GM18505 (cell line): ENCODE measurements around the gene ABCB10.

Source experiments
- ATAC-seq: cut with Tn5 transposase; IDR thresholded peaks from one replicate; pipeline ENCODE4 v1.9.1; 2021; ENCODE audit not compliant: unreplicated experiment
- POLR2A ChIP-seq: IDR thresholded peaks from 4 replicates; pipeline ENCODE4 v1.6.1; 2011; ENCODE audit warnings: borderline replicate concordance; ENCODE audit not compliant: insufficient read depth, insufficient read length; ENCODE audit errors: extremely low read depth

The ABCB10 gene

DNA sequence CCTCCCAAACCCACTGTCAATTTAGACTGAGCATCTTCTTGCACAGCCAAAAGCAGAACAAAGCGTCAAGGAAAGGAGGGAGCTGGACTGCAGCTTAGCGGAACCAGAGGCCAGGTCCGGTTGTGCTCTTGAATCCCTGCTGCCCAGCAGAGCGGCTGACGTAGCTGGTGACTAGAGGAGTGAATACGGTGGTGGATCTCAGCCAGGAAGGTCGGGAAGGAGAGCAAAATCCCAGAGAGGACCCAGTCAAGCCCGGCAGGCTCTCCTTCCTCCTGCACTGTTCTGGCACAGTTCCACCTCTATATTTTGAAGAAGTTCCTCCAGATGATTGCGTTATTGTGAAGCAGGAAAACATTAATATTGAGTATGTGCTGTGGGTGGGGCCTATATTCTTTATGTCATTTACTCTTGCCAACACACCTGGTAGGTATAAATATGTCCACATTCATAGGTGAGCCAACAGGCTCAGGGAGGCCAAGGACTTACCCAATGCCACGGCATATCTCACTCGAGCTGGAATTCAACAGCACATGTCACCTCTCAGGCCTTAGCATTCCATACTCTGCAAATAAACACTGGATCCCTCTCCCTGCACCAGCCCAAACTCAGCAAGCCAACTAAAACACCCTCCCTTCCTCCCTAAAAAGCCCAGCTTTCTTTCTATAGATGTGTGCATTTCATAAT, 23.6 kb upstream of the ABCB10 start:
- TF ChIP-seq POLR2A, result no peak
- ATAC-seq, result no peak

DNA sequence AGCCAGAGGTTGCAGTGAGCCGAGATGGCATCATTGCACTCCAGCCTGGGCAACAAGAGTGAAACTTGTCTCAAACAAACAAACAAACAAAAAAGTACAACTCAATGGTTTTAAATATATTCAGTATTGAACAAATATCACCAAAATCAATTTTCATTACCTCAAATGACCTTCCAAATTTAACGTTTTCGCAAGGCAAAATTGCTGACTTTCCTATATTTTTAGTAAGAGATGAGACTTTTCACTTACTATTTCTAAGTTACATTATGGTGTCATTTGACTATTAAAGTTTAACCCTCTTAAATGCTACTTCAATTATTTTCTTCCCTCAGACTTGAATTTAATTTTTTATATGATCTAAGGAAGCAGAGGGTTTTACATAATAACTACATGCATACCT, 23.0 kb upstream of the ABCB10 start:
- ATAC-seq, result no peak
- no peak for TF ChIP-seq POLR2A

DNA sequence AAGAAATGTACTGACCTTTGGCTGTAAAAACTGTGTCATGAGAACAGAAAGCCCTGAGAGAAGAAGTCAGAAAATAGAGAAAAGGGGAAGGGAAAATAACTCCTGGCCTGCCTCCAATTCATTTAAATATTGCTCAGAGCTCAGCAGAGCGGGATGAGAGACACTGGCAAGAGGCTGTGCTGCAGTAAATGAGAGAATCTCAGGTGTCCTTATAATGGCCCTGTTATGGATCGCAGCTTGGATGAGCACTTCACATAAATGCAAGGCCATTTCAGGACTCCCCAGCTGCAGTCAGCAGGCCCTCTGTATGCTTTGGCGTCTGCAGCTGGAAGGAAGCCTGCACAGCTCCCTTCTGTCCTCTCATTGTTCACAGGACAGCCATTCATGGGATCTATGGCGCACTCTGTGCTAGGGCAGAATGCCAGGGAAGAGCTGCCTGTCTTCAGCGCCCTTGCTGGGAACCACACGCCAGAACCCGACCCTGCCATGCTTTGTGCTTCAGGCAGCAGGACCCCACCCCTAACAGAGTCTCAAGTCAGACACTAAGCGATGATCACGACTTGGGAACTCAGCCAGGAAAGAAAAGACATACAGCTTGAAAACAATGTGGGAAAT, 20.7 kb upstream of the ABCB10 start:
- peak; percentile 78 for ATAC-seq
- TF ChIP-seq POLR2A, result no peak

- no peak for TF ChIP-seq POLR2A
- peak; percentile 40 for ATAC-seq
Measured at GRCh38 chr1:229578168-229579058, 19.9 kb upstream of the ABCB10 start.

DNA sequence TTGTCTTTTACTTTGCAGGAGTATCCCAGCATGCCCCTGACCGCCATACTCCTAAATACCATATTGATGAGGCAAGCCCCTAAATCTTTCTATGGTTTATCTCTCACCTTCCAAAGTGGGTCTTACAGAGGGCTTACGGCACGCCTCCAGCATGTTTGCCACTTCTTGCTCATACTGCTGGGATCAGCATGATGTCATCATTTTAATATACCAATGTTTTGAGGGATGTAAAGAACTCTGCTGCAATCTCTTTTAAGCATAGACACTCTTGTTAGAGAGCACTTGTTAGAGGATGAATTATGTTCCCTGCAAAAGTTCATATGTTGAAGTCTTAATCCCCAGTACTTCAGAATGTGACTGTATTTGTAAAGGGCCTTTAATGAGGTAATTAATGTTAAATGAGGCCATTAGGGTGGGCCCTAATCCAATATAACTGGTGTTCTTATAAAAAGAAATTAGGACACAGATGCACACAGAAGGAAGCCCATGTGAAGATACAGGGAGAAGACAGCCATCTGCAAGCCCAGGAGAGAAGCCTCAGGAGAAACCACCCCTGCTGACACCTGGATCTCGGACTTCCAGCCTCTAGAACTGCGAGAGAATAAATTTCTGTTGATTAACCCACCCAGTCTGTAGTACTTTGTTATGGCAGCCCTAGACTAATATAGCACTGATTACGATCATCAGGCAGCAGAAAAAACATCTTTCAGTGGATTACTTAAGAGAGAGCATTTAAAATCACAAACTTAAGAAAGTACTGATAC, 16.4 kb upstream of the ABCB10 start:
- ATAC-seq, result no peak

DNA sequence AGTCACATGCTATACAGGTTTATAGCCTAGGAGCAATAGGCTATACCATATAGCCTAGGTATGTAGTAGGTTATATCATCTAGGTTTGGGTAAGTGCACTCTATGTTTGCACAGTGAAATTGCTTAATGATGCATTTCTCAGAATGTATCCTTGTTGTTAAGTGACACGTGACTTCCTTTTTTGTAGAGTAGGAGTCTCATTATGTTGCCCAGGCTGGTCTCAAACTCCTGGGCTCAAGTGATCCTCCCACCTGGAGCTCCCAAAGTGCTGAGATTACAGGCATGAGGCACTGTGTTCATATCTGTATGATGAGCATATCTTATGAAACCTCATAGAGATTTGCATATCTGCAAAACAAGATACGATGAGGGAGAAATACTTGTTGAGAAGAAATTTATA, 13.8 kb upstream of the ABCB10 start:
- no peak for ATAC-seq
- TF ChIP-seq POLR2A, result no peak

More for the DNA sequence above, 16.4 kb upstream of the ABCB10 start:
- TF ChIP-seq POLR2A, result no peak

DNA sequence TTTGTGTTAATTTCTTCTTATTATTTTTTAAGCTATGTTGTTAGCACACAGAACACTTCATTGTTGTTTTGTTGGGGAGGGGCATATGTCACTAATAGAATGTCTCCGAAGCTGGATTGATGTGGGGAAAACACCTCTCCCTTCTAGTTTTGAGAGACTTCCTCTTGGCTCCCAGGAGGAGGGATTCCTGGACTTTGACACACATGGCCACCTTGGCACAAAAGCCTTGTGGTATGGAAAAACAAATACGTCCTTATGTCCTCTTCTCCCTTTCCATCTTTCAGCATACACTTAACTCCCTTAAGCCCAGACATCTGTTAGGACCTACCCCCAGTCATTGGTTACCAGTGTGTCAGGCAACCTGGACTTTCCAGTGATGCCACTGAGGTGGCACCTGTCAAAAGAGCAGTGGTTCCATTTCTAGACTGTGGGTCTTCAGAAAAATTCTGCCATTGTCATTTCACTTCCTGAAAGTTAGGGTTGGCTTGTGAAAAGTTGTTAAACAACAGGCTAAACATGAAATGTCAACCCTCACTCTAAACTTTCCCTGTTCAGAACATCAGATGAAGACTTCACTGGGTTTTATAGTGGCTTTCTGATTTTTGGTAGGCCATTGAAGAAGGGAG, 12.5 kb upstream of the ABCB10 start:
- TF ChIP-seq POLR2A, result no peak
- ATAC-seq, result no peak

DNA sequence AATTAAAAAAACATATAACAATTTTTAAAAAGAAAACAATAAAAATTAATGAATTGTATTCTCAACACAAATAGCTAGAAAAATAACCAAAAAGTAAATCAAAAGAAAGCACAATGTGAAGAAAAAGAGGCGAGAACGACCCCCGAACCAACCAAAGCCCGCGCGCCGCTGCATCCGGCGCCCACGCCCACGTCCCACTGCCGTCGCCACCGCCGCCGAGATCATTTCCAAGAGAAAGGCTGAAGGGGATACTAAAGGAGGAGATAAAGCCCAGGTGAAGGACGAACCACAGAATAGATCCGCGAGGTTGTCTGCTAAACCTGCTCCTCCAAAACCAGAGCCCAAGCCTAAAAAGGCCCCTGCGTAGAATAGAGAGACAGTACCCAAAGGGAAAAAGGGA, 11.8 kb upstream of the ABCB10 start:
- ATAC-seq, result no peak
- no peak for TF ChIP-seq POLR2A

DNA sequence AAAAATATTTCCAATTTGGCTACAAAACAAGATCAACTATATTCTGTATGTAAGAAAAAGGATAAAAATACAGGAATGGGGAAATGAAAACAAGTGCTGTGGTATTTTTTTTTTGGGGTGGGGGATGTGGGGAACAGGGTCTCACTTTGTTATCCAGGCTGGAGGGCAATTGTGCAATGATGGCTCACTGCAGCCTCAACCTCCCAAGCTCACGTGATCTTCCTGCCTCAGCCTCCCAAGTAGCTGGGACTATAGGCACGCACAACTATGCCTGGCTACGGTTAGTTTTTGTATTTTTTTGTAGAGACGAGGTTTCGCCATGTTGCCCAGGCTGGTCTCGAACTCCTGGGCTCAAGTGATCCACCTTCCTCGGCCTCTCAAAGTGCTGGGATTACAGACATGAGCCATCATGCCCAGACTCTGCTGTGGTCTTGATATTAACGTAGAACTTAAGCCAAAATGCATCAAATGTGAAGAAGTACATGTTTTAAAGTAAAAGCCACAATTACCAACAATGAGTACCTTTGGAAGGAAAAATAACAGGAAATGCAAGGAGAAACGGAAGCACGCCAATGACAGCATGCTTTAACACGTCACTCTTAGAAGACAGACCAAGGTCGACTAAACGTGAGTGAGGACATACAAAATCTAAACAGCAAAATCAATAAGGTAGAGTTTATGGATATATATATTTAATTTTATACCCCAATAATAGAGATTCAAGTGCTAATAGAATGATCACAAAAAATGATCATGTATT, 8.8 kb upstream of the ABCB10 start:
- no peak for ATAC-seq
- no peak for TF ChIP-seq POLR2A

- TF ChIP-seq POLR2A, result no peak
- ATAC-seq, result no peak
Measured at GRCh38 chr1:229563701-229564100, 5.2 kb upstream of the ABCB10 start.

DNA sequence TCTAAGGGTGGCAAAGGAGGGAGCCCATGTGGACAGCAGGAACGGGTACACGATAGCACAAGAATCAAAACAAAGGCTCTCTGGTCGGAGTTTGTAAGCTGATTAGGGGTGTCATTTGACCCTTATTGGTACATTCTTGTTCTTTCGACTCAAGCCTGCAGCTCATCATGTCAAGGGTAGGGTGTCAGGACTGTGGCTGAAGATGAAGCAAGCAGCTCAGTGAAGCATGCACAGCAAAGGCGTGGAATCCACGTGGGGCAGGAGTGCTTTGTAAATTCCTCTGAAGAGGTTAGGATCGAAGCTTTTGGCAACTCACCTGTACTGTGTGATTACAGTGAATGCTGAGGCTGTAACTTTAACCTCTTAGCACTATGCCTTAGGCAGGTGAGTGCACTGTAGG, 4.7 kb upstream of the ABCB10 start:
- no peak for ATAC-seq
- no peak for TF ChIP-seq POLR2A

GRCh38 chr1:229562686-229563085, 4.2 kb upstream of the ABCB10 start:
- no peak for TF ChIP-seq POLR2A
- ATAC-seq, result no peak
